Activated T-helper 1 cell treated with anti-CD3 and anti-CD28 coated beads, Interleukin-12 subunit alpha, Interleukin-12 subunit beta, Interleukin-2, Interleukin-4 antibody, amounts not matched to agents 30 ng/mL and 10 ng/mL and 1 ng/mL, durations not matched to agents 14 hours and 24 hours and 36 hours (primary cell): ENCODE measurements around the gene PPP2CA. TPM values are rescaled to one million over a fixed set of nuclear protein-coding genes. Genes with fewer than 3 reads are reported as not detected.
"Not testable (repeated sequence)": the region's sequence is repeated elsewhere in the genome, so short reads cannot be mapped to it uniquely, and the experiment has no call there.

Source experiments
- DNase-seq: peaks from one replicate; pipeline ENCODE4 v3.0.0; 2021; ENCODE audit warnings: low spot score
- H3K27ac Mint-ChIP-seq: one replicate; pipeline ENCODE4 v1.8.0; 2021; ENCODE audit warnings: mild to moderate bottlenecking, mixed read lengths
- H3K27me3 Mint-ChIP-seq: one replicate; pipeline ENCODE4 v1.8.0; 2022; ENCODE audit warnings: mild to moderate bottlenecking, moderate library complexity, mixed read lengths; ENCODE audit not compliant: insufficient read depth
- H3K36me3 Mint-ChIP-seq: one replicate; pipeline ENCODE4 v1.8.0; 2021; ENCODE audit warnings: low read depth, mixed read lengths
- H3K4me1 Mint-ChIP-seq: one replicate; pipeline ENCODE4 v1.8.0; 2021; ENCODE audit warnings: low read depth, mixed read lengths
- H3K4me3 Mint-ChIP-seq: one replicate; pipeline ENCODE4 v1.8.0; 2021; ENCODE audit warnings: mild to moderate bottlenecking, moderate library complexity, mixed read lengths
- H3K9me3 Mint-ChIP-seq: one replicate; pipeline ENCODE4 v1.8.0; 2021; ENCODE audit warnings: mixed read lengths
- intact Hi-C: fragments of 100-400 bp; cut with micrococcal nuclease; formaldehyde crosslinking; loops from one replicate; pipeline ENCODE4 v1.15.1; 2024
- total RNA-seq: library from RNA; stranded (reverse); gene quantifications from 2 replicates; pipeline ENCODE4 v1.2.3, GENCODE V29; 2022

The PPP2CA gene
- total RNA-seq, 1 donor from 2014 or later: 181 TPM

DNA sequence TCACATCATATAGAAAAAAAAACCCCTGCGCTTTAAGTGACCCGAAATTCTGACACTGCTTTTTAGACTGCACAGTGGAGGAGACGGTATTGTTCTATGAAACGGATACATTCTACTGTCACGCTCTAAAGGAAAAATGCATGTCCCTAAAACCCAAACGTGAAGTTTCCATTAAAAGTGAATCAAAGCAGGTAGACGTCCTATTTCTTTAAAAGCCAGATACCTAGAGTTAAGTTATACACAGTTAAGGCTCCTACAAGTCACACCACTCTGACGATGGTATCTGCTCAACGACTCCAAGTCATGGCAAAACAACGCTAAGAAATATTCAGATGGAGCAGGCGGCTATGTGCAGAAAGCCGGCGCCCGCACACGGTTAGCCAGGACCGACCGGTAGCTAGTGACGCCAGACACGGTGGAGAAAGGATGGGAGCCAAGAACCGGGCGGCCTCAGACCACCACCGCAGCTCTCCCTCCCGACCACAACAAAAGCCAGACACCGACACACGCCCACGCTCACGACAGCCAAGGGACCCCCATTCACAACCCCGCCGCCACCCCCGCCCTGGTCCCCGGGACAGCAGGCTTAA is 49.9 kb downstream of the PPP2CA start:
- no peaks in the 10 kb centered on the region for H3K9me3 Mint-ChIP-seq
- intact Hi-C loops: loop anchor here (1.0 to 5.0 kb wide), 9 partner anchors 171 to 729 kb away; partner anchors contain the start of genes C5orf24, CAMLG, CDKN2AIPNL and PCBD2
- H3K27me3 Mint-ChIP-seq: peaks cover 2% of the 10 kb centered on the region
- peaks cover 35% of the 10 kb centered on the region for H3K4me1 Mint-ChIP-seq
- no peak for DNase-seq
- H3K4me3 Mint-ChIP-seq: peak overlapping the region; percentile 96
- peak overlapping the region; percentile 97 for H3K27ac Mint-ChIP-seq
- peaks cover 25% of the 10 kb centered on the region for H3K36me3 Mint-ChIP-seq

DNA sequence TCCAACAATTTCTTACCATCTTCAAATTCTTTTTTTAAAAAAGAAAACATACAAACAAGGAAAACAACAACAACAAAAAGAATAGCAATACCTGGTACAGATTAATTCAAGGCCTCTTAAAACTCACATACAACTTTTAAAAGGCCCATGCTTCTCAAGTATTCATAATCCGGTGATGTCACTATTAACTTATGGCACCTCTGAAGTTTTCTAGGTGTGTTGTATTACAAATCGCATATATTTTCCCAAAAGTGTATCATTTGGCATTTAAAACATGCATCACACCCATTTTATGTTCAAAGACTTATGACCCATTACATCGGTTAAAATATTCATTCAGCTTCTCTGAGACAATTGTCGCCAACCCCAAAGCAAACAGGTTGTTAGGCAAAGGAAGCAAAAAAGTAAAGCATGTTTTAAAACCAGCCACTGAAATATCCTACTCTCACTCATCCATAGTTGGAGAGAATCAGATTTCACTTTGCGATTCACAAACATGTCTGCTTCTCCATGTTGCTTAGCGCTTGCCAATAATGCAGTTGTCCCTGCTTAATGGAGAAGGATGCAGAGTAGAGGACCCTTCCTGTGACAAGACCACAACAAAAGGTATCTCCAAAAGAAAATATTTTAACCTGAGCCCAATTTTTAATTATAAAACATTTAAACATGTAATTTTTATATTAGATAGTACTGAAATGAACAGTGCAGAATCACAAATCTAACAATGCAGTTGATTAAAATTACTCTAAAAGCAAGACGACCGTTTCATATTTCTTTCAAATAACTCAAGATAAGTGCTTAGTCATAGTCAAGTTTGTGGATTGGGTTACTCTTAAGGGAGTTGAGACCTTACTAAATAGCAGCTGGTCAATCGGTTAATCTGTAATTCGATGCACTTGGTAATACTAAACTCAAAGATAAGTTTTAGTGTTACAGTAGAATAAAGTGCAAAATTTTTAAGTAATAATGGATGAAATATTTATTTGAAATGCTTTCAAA is 50.7 kb downstream of the PPP2CA start:
- Mint-ChIP-seq H3K9me3 (no peaks in the 10 kb centered on the region), H3K36me3 (peaks cover 25% of the 10 kb centered on the region), H3K4me1 (peaks cover 36% of the 10 kb centered on the region), H3K27me3 (peaks cover 2% of the 10 kb centered on the region), H3K27ac (peak overlapping the region; percentile 63), H3K4me3 (peak overlapping the region; percentile 96)
- intact Hi-C loops: loop anchor here (5.0 kb wide), 3 partner anchors 237 to 472 kb away; partner anchors contain the start of genes CDKN2AIPNL and SEC24A
- no peak for DNase-seq

DNA sequence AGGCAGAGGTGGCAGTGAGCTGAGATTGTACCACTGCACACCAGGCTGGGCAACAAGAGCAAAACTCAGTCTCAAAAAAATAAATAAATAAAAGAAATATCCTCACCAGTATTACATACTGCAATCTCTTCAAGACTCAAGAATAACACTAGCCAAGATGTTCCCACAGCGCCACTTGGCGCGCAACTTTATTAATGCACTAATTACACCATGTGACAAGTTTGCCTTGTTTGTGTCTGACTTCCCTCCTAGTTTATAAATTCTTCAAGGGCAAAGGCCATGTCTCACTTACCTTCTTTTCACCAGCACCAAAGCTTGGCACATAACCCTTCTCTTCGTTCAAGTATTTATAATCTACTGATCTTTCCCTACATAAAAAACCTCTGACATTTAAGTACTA is 53.9 kb downstream of the PPP2CA start:
- intact Hi-C loops: no loop called here
- Mint-ChIP-seq H3K27me3 (peaks cover 2% of the 10 kb centered on the region), H3K36me3 (peaks cover 40% of the 10 kb centered on the region), H3K9me3 (no peaks in the 10 kb centered on the region), H3K27ac (no peak overlapping the region), H3K4me1 (peaks cover 36% of the 10 kb centered on the region), H3K4me3 (no peak overlapping the region)
- DNase-seq: no peak

DNA sequence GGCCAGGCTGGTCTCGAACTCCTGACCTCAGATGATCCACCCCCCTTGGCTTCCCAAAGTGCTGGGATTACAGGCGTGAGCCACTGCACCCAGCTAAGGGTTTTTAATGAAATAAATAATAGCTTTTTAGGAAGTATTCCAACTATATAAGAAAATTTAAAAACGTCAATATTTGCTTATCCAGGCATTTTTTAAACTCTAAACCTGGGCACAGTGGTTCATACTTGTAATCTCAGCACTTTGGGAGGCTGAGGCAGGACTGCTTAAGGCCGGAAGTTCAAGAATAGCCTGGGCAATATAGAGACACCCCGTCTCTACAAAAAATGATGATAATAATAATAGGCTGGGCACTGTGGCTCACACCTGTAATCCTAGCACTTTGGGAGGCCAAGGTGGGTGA is 63.3 kb downstream of the PPP2CA start:
- H3K4me1 Mint-ChIP-seq: peaks cover 23% of the 10 kb centered on the region
- H3K4me3 Mint-ChIP-seq: no peak overlapping the region
- H3K36me3 Mint-ChIP-seq: peaks cover 53% of the 10 kb centered on the region
- no peak for DNase-seq
- no peaks in the 10 kb centered on the region for H3K27me3 Mint-ChIP-seq
- intact Hi-C loops: no loop called here
- H3K27ac Mint-ChIP-seq: no peak overlapping the region
- peaks cover 4% of the 10 kb centered on the region for H3K9me3 Mint-ChIP-seq

GRCh38 chr5:134161513-134162395 is 64.1 kb downstream of the PPP2CA start:
- Mint-ChIP-seq H3K4me3 (no peak overlapping the region), H3K27ac (peak overlapping the region; percentile 38), H3K36me3 (peaks cover 52% of the 10 kb centered on the region), H3K27me3 (no peaks in the 10 kb centered on the region), H3K9me3 (peaks cover 4% of the 10 kb centered on the region), H3K4me1 (peaks cover 23% of the 10 kb centered on the region)
- no peak for DNase-seq
- intact Hi-C loops: no loop called here

- Mint-ChIP-seq H3K36me3 (peaks cover 59% of the 10 kb centered on the region), H3K4me1 (peaks cover 39% of the 10 kb centered on the region), H3K27ac (no peak overlapping the region), H3K27me3 (no peaks in the 10 kb centered on the region), H3K4me3 (no peak overlapping the region), H3K9me3 (no peaks in the 10 kb centered on the region)
- DNase-seq: no peak
- intact Hi-C loops: no loop called here
Measured at GRCh38 chr5:134153657-134154056, 72.2 kb downstream of the PPP2CA start.

GRCh38 chr5:134153241-134153640 is 72.6 kb downstream of the PPP2CA start:
- intact Hi-C loops: no loop called here
- Mint-ChIP-seq H3K9me3 (no peaks in the 10 kb centered on the region), H3K4me1 (peaks cover 39% of the 10 kb centered on the region), H3K27me3 (no peaks in the 10 kb centered on the region), H3K27ac (no peak overlapping the region), H3K4me3 (no peak overlapping the region), H3K36me3 (peaks cover 55% of the 10 kb centered on the region)
- no peak for DNase-seq

- H3K4me1 Mint-ChIP-seq: peaks cover 39% of the 10 kb centered on the region
- H3K9me3 Mint-ChIP-seq, H3K27ac Mint-ChIP-seq, intact Hi-C loops, H3K4me3 Mint-ChIP-seq, DNase-seq, H3K27me3 Mint-ChIP-seq: not testable (repeated sequence)
- peaks cover 47% of the 10 kb centered on the region for H3K36me3 Mint-ChIP-seq
Measured at GRCh38 chr5:134152173-134152832, 73.6 kb downstream of the PPP2CA start.

- Mint-ChIP-seq H3K9me3 (no peaks in the 10 kb centered on the region), H3K27ac (no peak overlapping the region), H3K4me3 (no peak overlapping the region), H3K27me3 (no peaks in the 10 kb centered on the region), H3K4me1 (peaks cover 39% of the 10 kb centered on the region), H3K36me3 (peaks cover 49% of the 10 kb centered on the region)
- intact Hi-C loops: no loop called here
- DNase-seq: no peak
Measured at GRCh38 chr5:134151723-134152122, 74.2 kb downstream of the PPP2CA start.

- peaks cover 43% of the 10 kb centered on the region for H3K4me1 Mint-ChIP-seq
- intact Hi-C loops: no loop called here
- H3K27me3 Mint-ChIP-seq: no peaks in the 10 kb centered on the region
- H3K36me3 Mint-ChIP-seq: peaks cover 47% of the 10 kb centered on the region
- peak overlapping the region; percentile 10 for H3K27ac Mint-ChIP-seq
- H3K9me3 Mint-ChIP-seq: no peaks in the 10 kb centered on the region
- DNase-seq: no peak
- H3K4me3 Mint-ChIP-seq: no peak overlapping the region
Measured at GRCh38 chr5:134149571-134150303, 76.1 kb downstream of the PPP2CA start.

DNA sequence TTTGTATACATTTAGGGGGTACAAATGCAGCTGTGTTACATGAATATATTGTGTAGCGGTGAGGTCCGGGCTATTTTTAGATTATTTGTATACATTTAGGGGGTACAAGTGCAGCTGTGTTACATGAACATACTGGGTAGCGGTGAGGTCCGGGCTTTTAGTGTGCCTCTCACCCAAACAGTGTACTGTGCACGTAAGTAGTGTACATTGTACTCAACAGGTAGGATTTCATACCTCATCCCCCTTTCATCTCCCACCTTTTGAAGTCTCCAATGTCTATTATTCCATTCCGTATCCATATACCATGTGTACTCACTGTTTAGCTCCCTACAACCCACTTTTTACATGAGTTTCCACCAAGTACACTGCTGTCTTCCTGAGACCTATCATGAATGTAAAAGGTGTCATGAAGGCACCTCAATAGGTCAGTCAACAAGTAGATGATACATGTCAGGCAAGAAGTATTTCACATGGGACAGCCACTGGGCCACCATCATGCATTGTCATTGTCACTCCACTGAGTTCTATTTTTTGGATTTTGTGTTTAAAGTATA is 76.8 kb downstream of the PPP2CA start:
- no peak for DNase-seq
- Mint-ChIP-seq H3K36me3 (peaks cover 46% of the 10 kb centered on the region), H3K4me3 (no peak overlapping the region), H3K27me3 (no peaks in the 10 kb centered on the region), H3K4me1 (peaks cover 41% of the 10 kb centered on the region), H3K9me3 (no peaks in the 10 kb centered on the region), H3K27ac (no peak overlapping the region)
- intact Hi-C loops: no loop called here
